ENCODE measurements around the gene RNH1. TPM values are rescaled to one million over a fixed set of nuclear protein-coding genes. Genes with fewer than 3 reads are reported as not detected.

Gene RNH1
- total RNA-seq, 2 donors from 2014 or later, result 88.9 to 95.3 TPM

GRCh38 chr11:545171-545570 is 38.1 kb upstream of the RNH1 start:
- Mint-ChIP-seq H3K27me3 (ENCODE audit: low read depth) (no peaks in the 10 kb centered on the region), H3K9me3 (no peaks in the 10 kb centered on the region), H3K36me3 (ENCODE audit: insufficient read depth in 2 of 2) (no peaks in the 10 kb centered on the region), H3K27ac (no peak overlapping the region), H3K4me1 (ENCODE audit: low read depth) (peaks cover 4% of the 10 kb centered on the region), H3K4me3 (no peak overlapping the region)
- DNase-seq, result no peak
- ATAC-seq (replicated peaks in 1 of 2), result no peak

GRCh38 chr11:544817-545166 is 37.8 kb upstream of the RNH1 start:
- ATAC-seq (replicated peaks in 1 of 2), result no peak
- DNase-seq, result no peak
- Mint-ChIP-seq H3K36me3 (ENCODE audit: insufficient read depth in 2 of 2) (no peaks in the 10 kb centered on the region), H3K27ac (no peak overlapping the region), H3K4me1 (ENCODE audit: low read depth) (peaks cover 4% of the 10 kb centered on the region), H3K4me3 (no peak overlapping the region), H3K9me3 (no peaks in the 10 kb centered on the region), H3K27me3 (ENCODE audit: low read depth) (no peaks in the 10 kb centered on the region)

- no peaks in the 10 kb centered on the region for H3K27me3 Mint-ChIP-seq (ENCODE audit: low read depth)
- H3K36me3 Mint-ChIP-seq (ENCODE audit: insufficient read depth in 2 of 2), result no peaks in the 10 kb centered on the region
- H3K9me3 Mint-ChIP-seq, result no peaks in the 10 kb centered on the region
- DNase-seq (no peak), ATAC-seq (replicated peaks in 1 of 2) (no peak)
- H3K27ac Mint-ChIP-seq, result no peak overlapping the region
- peaks cover 1% of the 10 kb centered on the region for H3K4me1 Mint-ChIP-seq (ENCODE audit: low read depth)
- no peak overlapping the region for H3K4me3 Mint-ChIP-seq
These were observed 34.4 kb upstream of the RNH1 start for GRCh38 chr11:541433-541885.

- Mint-ChIP-seq H3K27ac (no peak overlapping the region), H3K27me3 (ENCODE audit: low read depth) (no peaks in the 10 kb centered on the region), H3K36me3 (ENCODE audit: insufficient read depth in 2 of 2) (no peaks in the 10 kb centered on the region), H3K4me3 (no peak overlapping the region), H3K9me3 (no peaks in the 10 kb centered on the region), H3K4me1 (ENCODE audit: low read depth) (peaks cover 6% of the 10 kb centered on the region)
- DNase-seq (no peak), ATAC-seq (replicated peaks in 1 of 2) (no peak)
These were observed 33.8 kb upstream of the RNH1 start for GRCh38 chr11:540583-541432.

- no peaks in the 10 kb centered on the region for H3K36me3 Mint-ChIP-seq (ENCODE audit: insufficient read depth in 2 of 2)
- no peak overlapping the region for H3K27ac Mint-ChIP-seq
- no peak overlapping the region for H3K4me3 Mint-ChIP-seq
- H3K27me3 Mint-ChIP-seq (ENCODE audit: low read depth), result no peaks in the 10 kb centered on the region
- DNase-seq (no peak), ATAC-seq (replicated peaks in 1 of 2) (no peak)
- H3K9me3 Mint-ChIP-seq, result no peaks in the 10 kb centered on the region
- peaks cover 6% of the 10 kb centered on the region for H3K4me1 Mint-ChIP-seq (ENCODE audit: low read depth)
These were observed 33.0 kb upstream of the RNH1 start for GRCh38 chr11:539971-540481.

GRCh38 chr11:538431-539051 is 31.5 kb upstream of the RNH1 start:
- Mint-ChIP-seq H3K36me3 (ENCODE audit: insufficient read depth in 2 of 2) (no peaks in the 10 kb centered on the region), H3K27ac (no peak overlapping the region), H3K27me3 (ENCODE audit: low read depth) (no peaks in the 10 kb centered on the region), H3K4me3 (no peak overlapping the region), H3K9me3 (no peaks in the 10 kb centered on the region), H3K4me1 (ENCODE audit: low read depth) (peaks cover 6% of the 10 kb centered on the region)
- DNase-seq (no peak), ATAC-seq (replicated peaks in 1 of 2) (no peak)

- ATAC-seq (replicated peaks in 1 of 2) (no peak), DNase-seq (no peak)
- Mint-ChIP-seq H3K4me3 (peak overlapping the region; percentile 94 to 95), H3K4me1 (ENCODE audit: low read depth) (peaks cover 6% of the 10 kb centered on the region), H3K9me3 (no peaks in the 10 kb centered on the region), H3K27ac (no peak overlapping the region), H3K36me3 (ENCODE audit: insufficient read depth in 2 of 2) (no peaks in the 10 kb centered on the region), H3K27me3 (ENCODE audit: low read depth) (no peaks in the 10 kb centered on the region)
These were observed 30.8 kb upstream of the RNH1 start for GRCh38 chr11:537622-538430.

- H3K36me3 Mint-ChIP-seq (ENCODE audit: insufficient read depth in 2 of 2), result peaks cover 0 to under 1% of the 10 kb centered on the region in 2 donors
- H3K4me1 Mint-ChIP-seq (ENCODE audit: low read depth), result peaks cover 6% of the 10 kb centered on the region
- no peaks in the 10 kb centered on the region for H3K9me3 Mint-ChIP-seq
- peak; percentile 83 to 85 for DNase-seq
- no peaks in the 10 kb centered on the region for H3K27me3 Mint-ChIP-seq (ENCODE audit: low read depth)
- H3K4me3 Mint-ChIP-seq, result peak within 1 kb of the TSS; percentile 94 to 95
- ATAC-seq (replicated peaks in 1 of 2), result peak; percentile 24 to 25
- peak within 1 kb of the TSS; percentile 82 for H3K27ac Mint-ChIP-seq
These were observed 30.0 kb upstream of the RNH1 start, which contains the start of gene LRRC56 for GRCh38 chr11:536841-537621. Gene LRRC56, plus strand, starts transcription at chr11:537527. Its CDS starts 3,158 bp downstream, at chr11:540685.

GRCh38 chr11:535519-536454 is 28.7 kb upstream of the RNH1 start, which contains the start of gene HRAS:
Gene HRAS, minus strand, starts transcription at chr11:535576.
- Mint-ChIP-seq H3K4me1 (ENCODE audit: low read depth) (peaks cover 6% of the 10 kb centered on the region), H3K4me3 (peak within 1 kb of the TSS; percentile 94 to 95), H3K36me3 (ENCODE audit: insufficient read depth in 2 of 2) (peaks cover 0 to 2% of the 10 kb centered on the region in 2 donors), H3K27ac (peak within 1 kb of the TSS; percentile 82), H3K27me3 (ENCODE audit: low read depth) (no peaks in the 10 kb centered on the region), H3K9me3 (no peaks in the 10 kb centered on the region)
- ATAC-seq (replicated peaks in 1 of 2) (peak; percentile 88 to 89), DNase-seq (peak; percentile 97 to 99)

- H3K4me1 Mint-ChIP-seq (ENCODE audit: low read depth), result peaks cover 6% of the 10 kb centered on the region
- ATAC-seq (replicated peaks in 1 of 2), result peak in 1 of 2 donors; percentile 39
- H3K4me3 Mint-ChIP-seq, result no peak overlapping the region
These were observed 28.1 kb upstream of the RNH1 start for GRCh38 chr11:535210-535518.

GRCh38 chr11:534396-535209 is 27.6 kb upstream of the RNH1 start:
- no peak for ATAC-seq (replicated peaks in 1 of 2)
- DNase-seq, result peak; percentile 48 to 50
- peaks cover 6% of the 10 kb centered on the region for H3K4me1 Mint-ChIP-seq (ENCODE audit: low read depth)
- H3K36me3 Mint-ChIP-seq (ENCODE audit: insufficient read depth in 2 of 2), result peaks cover 0 to 2% of the 10 kb centered on the region in 2 donors
- no peaks in the 10 kb centered on the region for H3K9me3 Mint-ChIP-seq
- H3K27me3 Mint-ChIP-seq (ENCODE audit: low read depth), result no peaks in the 10 kb centered on the region
- peak overlapping the region; percentile 76 to 80 for H3K4me3 Mint-ChIP-seq
- no peak overlapping the region for H3K27ac Mint-ChIP-seq

More at GRCh38 chr11:535210-535518, 28.1 kb upstream of the RNH1 start:
- Mint-ChIP-seq H3K9me3 (no peaks in the 10 kb centered on the region), H3K27me3 (ENCODE audit: low read depth) (no peaks in the 10 kb centered on the region), H3K36me3 (ENCODE audit: insufficient read depth in 2 of 2) (peaks cover 0 to 2% of the 10 kb centered on the region in 2 donors), H3K27ac (no peak overlapping the region)
- peak in 1 of 2 donors; percentile 47 for DNase-seq

All from activated T-cell treated with anti-CD3 and anti-CD28 coated beads, Interleukin-2, amount 50 U/mL, for 72 hours (primary cell).